Activated CD4-positive, alpha-beta T cell treated with anti-CD3 and anti-CD28 coated beads, Interleukin-2, Interleukin-6, amounts not matched to agents 100 ng/mL and 50 ng/mL, durations not matched to agents 16 hours and 8 hours (primary cell): ENCODE results near the gene CBL.
A peak's percentile ranks its signal among the peaks of the same experiment; 100 is the strongest.

ENCODE experiments used
- DNase-seq: peaks from one replicate; pipeline ENCODE4 v3.0.0-alpha.2; 2020

The CBL gene

GRCh38 chr11:119351232-119351631 is 145.1 kb downstream of the CBL start:
- DNase-seq: no peak

GRCh38 chr11:119352857-119353260 is 146.7 kb downstream of the CBL start:
- DNase-seq: no peak

GRCh38 chr11:119355091-119355843 is 149.1 kb downstream of the CBL start:
- DNase-seq: no peak

GRCh38 chr11:119356349-119357031 is 150.4 kb downstream of the CBL start:
- peak; percentile 79 for DNase-seq

GRCh38 chr11:119357074-119357473 is 150.9 kb downstream of the CBL start:
- no peak for DNase-seq
